ENCODE results near the gene TRIM62. TPM values are rescaled to one million over a fixed set of nuclear protein-coding genes. Genes with fewer than 3 reads are reported as not detected.
"Not testable (repeated sequence)": the region's sequence is repeated elsewhere in the genome, so short reads cannot be mapped to it uniquely, and the experiment has no call there.

TRIM62 gene
- total RNA-seq, 1 donor from 2014 or later, result 14.0 TPM

DNA sequence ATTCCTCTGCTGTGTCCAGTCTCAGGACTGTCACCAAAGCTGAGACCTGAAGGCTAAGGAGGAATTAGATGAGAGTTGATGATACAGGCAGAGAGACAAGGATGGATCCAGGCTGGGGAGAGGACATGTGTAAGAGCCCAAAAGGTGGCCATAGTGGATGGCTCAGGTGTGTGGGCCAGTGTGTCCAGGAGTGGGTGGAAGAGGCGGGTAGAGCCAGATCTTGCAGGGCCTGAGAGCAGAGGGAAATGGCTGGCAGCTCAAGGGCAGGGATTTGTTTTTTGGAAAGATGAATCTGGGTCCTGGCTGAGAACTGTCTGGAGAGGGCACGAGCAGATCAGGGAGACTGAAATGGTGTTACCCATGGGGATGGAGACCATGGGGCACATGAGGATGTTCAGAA lies 62.8 kb downstream of the TRIM62 start:
- TF ChIP-seq, protein P1, sequence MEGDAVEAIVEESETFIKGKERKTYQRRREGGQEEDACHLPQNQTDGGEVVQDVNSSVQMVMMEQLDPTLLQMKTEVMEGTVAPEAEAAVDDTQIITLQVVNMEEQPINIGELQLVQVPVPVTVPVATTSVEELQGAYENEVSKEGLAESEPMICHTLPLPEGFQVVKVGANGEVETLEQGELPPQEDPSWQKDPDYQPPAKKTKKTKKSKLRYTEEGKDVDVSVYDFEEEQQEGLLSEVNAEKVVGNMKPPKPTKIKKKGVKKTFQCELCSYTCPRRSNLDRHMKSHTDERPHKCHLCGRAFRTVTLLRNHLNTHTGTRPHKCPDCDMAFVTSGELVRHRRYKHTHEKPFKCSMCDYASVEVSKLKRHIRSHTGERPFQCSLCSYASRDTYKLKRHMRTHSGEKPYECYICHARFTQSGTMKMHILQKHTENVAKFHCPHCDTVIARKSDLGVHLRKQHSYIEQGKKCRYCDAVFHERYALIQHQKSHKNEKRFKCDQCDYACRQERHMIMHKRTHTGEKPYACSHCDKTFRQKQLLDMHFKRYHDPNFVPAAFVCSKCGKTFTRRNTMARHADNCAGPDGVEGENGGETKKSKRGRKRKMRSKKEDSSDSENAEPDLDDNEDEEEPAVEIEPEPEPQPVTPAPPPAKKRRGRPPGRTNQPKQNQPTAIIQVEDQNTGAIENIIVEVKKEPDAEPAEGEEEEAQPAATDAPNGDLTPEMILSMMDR (conservative IDR thresholded peaks at IDR 0.05), result no peak
- H3K36me3 Mint-ChIP-seq, result no peaks in the 10 kb centered on the region
- H3K27me3 Mint-ChIP-seq, result peaks cover 10% of the 10 kb centered on the region
- DNase-seq (ENCODE audit: extremely low spot score, unreplicated experiment), result peak; percentile 39
- H3K4me3 Mint-ChIP-seq, result no peak overlapping the region
- no peaks in the 10 kb centered on the region for H3K9me3 Mint-ChIP-seq
- H3K27ac Mint-ChIP-seq, result no peak overlapping the region
- H3K4me1 Mint-ChIP-seq (ENCODE audit: unreplicated experiment), result peaks cover 5% of the 10 kb centered on the region

DNA sequence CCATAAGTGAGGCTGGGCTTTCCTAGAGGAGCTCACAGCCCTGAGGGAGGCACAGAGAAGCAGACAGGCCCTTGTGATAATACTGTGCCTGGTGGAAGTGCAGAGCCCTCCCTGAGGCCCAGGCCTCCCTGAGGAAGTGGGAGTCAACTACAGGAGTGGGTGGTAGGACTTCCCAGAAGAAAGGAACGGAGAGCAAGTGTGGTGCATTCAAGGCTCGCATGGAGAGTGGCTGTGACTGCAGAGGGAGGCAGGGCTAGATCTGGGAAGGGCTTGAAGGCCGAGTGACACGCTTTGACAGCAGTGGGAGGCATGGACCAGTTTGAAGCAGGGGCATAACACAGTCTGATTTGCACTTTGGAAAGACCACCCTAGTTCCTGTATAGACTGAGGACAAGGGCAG lies 63.6 kb downstream of the TRIM62 start:
- Mint-ChIP-seq H3K27me3 (peaks cover 10% of the 10 kb centered on the region), H3K27ac (no peak overlapping the region), H3K9me3 (no peaks in the 10 kb centered on the region), H3K36me3 (no peaks in the 10 kb centered on the region), H3K4me3 (no peak overlapping the region), H3K4me1 (ENCODE audit: unreplicated experiment) (peaks cover 5% of the 10 kb centered on the region)
- DNase-seq (ENCODE audit: extremely low spot score, unreplicated experiment), result peak; percentile 53
- TF ChIP-seq, protein P1 (conservative IDR thresholded peaks at IDR 0.05), result no peak

DNA sequence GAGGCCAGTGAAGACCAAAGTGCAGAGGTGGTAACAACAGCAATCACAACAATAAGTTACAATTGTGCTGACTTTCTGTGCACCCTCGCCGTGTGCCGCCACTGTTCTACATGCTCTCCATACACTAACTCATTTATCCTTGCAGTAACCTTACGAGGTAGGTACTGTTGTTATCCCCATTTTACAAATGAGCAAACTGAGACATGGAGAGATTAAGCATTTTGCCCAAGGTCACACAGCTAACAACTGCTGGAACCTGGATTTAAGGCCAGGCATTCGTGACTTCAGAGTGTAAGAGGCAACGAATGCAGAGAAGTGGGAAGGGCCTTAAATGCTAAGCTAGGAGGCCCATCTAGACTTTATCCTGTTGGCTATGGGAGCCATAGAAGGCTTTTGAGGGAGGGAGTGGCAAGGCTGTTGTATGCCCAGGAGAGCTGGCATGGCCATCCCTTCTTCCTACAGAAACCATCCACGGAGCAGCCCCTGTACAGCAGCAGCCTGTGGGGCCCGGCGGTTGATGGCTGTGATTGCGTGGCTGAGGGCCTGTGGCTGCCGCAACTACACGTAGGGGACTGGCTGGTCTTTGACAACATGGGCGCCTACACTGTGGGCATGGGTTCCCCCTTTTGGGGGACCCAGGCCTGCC lies 64.3 kb downstream of the TRIM62 start:
- Mint-ChIP-seq H3K36me3 (no peaks in the 10 kb centered on the region), H3K4me3 (no peak overlapping the region), H3K27ac (no peak overlapping the region), H3K9me3 (no peaks in the 10 kb centered on the region), H3K4me1 (ENCODE audit: unreplicated experiment) (peaks cover 5% of the 10 kb centered on the region), H3K27me3 (peaks cover 5% of the 10 kb centered on the region)
- TF ChIP-seq, protein P1 (conservative IDR thresholded peaks at IDR 0.05), result no peak
- DNase-seq (ENCODE audit: extremely low spot score, unreplicated experiment), result no peak

DNA sequence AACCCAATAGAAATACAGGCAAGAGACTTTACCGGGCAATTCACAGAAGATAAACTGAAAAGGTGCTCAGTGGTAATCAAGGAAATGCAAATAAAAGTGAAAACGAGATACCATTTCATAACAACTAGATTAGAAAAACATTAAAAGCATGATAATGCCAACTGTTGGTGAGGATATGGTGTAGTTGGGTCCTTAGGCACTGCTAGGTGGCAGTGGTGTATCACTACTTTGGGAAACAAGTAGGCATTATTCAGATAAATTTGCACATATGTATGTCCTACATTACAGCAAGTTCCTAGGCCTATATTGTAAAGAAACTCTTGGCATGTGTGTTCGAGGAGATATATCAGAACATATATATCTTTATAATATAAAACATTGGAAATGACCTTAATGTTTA lies 69.9 kb downstream of the TRIM62 start:
- Mint-ChIP-seq H3K4me3 (no peak overlapping the region), H3K4me1 (ENCODE audit: unreplicated experiment) (no peaks in the 10 kb centered on the region)

DNA sequence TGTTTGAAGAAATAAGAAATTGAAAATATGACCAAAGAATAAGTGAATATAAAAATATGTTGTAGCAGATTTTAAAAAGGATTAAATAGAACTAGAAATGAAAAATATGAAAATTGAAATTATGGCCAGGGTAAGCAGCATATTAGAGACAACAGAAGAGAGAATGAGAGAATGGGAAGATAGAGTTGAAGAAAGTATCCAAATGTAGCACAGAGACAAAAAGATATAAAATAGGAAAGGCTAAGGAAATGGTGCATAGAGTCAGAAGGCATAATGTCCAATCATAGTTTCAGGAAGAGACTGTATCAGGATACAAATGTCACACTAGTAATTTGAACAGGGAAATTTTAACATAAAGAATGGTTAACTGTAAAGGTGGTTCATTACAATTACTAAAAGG lies 71.4 kb downstream of the TRIM62 start:
- peaks cover 4% of the 10 kb centered on the region for H3K36me3 Mint-ChIP-seq
- no peak for DNase-seq (ENCODE audit: extremely low spot score, unreplicated experiment)
- no peaks in the 10 kb centered on the region for H3K4me1 Mint-ChIP-seq (ENCODE audit: unreplicated experiment)
- no peaks in the 10 kb centered on the region for H3K27me3 Mint-ChIP-seq
- TF ChIP-seq, protein P1 (conservative IDR thresholded peaks at IDR 0.05), result no peak
- H3K27ac Mint-ChIP-seq, result no peak overlapping the region
- no peaks in the 10 kb centered on the region for H3K9me3 Mint-ChIP-seq
- H3K4me3 Mint-ChIP-seq, result no peak overlapping the region

More for the DNA sequence above, 69.9 kb downstream of the TRIM62 start:
- peaks cover 4% of the 10 kb centered on the region for H3K36me3 Mint-ChIP-seq
- DNase-seq (ENCODE audit: extremely low spot score, unreplicated experiment), result no peak
- H3K9me3 Mint-ChIP-seq, result no peaks in the 10 kb centered on the region
- TF ChIP-seq, protein P1 (conservative IDR thresholded peaks at IDR 0.05), result peak; percentile 55
- H3K27ac Mint-ChIP-seq, result no peak overlapping the region
- H3K27me3 Mint-ChIP-seq, result no peaks in the 10 kb centered on the region

DNA sequence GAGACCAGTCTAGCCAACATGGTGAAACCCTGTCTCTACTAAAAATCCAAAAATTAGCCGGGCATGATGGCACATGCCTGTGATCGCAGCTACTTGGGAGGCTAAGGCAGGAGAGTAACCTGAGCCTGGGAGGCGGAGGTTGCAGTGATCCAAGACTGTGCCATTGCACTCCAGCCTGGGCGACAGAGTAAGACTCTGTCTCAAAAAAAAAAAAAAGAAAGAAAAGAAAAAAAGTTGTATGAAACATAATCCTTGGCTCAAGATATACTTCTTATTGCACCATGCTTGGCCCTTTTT lies 81.8 kb downstream of the TRIM62 start:
- not testable (repeated sequence) for H3K27ac Mint-ChIP-seq; H3K4me1 Mint-ChIP-seq (ENCODE audit: unreplicated experiment); DNase-seq (ENCODE audit: extremely low spot score, unreplicated experiment); H3K36me3 Mint-ChIP-seq; H3K27me3 Mint-ChIP-seq; H3K4me3 Mint-ChIP-seq; H3K9me3 Mint-ChIP-seq
